C4-2B (cell line): ENCODE measurements around the gene ZNF219.

ENCODE experiments used
- ZFX ChIP-seq: fragments of 450-650 bp; IDR thresholded peaks from 2 replicates; pipeline ENCODE4 v1.6.1; 2017
- TF ChIP-seq, protein P1 (sequence below): fragments of 450-650 bp; conservative IDR thresholded peaks from 2 replicates; pipeline ENCODE4 v1.5.1; 2017; ENCODE audit warnings: mild to moderate bottlenecking

DNA sequence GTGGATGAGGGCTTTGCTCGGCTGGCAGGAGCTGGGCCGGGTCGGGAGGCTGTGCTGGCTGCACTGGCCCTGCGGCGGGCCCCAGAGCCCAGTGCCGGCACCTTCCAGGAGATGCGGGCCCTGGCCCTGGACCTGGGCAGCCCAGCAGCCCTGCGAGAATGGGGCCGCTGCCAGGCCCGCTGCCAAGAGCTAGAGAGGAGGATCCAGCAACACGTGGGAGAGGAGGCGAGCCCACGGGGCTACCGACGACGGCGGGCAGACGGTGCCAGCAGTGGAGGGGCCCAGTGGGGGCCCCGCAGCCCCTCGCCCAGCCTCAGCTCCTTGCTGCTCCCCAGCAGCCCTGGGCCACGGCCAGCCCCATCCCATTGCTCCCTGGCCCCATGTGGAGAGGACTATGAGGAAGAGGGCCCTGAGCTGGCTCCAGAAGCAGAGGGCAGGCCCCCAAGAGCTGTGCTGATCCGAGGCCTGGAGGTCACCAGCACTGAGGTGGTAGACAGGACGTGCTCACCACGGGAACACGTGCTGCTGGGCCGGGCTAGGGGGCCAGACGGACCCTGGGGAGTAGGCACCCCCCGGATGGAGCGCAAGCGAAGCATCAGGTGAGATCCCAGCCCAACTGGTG lies 16.8 kb downstream of the ZNF219 start:
- TF ChIP-seq, protein P1, sequence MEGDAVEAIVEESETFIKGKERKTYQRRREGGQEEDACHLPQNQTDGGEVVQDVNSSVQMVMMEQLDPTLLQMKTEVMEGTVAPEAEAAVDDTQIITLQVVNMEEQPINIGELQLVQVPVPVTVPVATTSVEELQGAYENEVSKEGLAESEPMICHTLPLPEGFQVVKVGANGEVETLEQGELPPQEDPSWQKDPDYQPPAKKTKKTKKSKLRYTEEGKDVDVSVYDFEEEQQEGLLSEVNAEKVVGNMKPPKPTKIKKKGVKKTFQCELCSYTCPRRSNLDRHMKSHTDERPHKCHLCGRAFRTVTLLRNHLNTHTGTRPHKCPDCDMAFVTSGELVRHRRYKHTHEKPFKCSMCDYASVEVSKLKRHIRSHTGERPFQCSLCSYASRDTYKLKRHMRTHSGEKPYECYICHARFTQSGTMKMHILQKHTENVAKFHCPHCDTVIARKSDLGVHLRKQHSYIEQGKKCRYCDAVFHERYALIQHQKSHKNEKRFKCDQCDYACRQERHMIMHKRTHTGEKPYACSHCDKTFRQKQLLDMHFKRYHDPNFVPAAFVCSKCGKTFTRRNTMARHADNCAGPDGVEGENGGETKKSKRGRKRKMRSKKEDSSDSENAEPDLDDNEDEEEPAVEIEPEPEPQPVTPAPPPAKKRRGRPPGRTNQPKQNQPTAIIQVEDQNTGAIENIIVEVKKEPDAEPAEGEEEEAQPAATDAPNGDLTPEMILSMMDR = no peak
- TF ChIP-seq ZFX = no peak
